GM12878 (cell line): Measurements from ENCODE around the gene PIP4K2B. TPM values are rescaled to one million over a fixed set of nuclear protein-coding genes. Genes with fewer than 3 reads are reported as not detected.

Experiments
- BRCA1 ChIP-seq: IDR thresholded peaks from 2 replicates; pipeline ENCODE4 v1.6.1; 2011; ENCODE audit warnings: low read depth, low read length, improper control_type of control experiment
- CBX3 ChIP-seq: fragments of 200-600 bp; sonication (generic); IDR thresholded peaks from 2 replicates; pipeline ENCODE4 v1.6.1; 2016; ENCODE audit warnings: low read depth, borderline replicate concordance
- CTCF ChIP-seq, 3 experiments: IDR thresholded peaks in 2 of 3; conservative IDR thresholded peaks in 1 of 3; 2 replicates each; pipeline ENCODE4 v1.5.1; 2011; ENCODE audit warnings: low read depth in 3 of 3, low read length in 3 of 3, mild to moderate bottlenecking in 3 of 3, control low read depth in 2 of 3, moderate library complexity in 2 of 3, inconsistent platforms in 1 of 3, mixed read lengths in 1 of 3; ENCODE audit not compliant: control insufficient read depth in 2 of 3, insufficient read depth in 1 of 3; ENCODE audit errors: extremely low read depth in 1 of 3
- FOXM1 ChIP-seq: IDR thresholded peaks from 2 replicates; pipeline ENCODE4 v1.6.1; 2012; ENCODE audit warnings: low read depth, mild to moderate bottlenecking, inconsistent platforms, low read length, moderate library complexity
- JUNB ChIP-seq: IDR thresholded peaks from 2 replicates; pipeline ENCODE4 v1.6.1; 2016; ENCODE audit warnings: antibody characterized with exemption, mild to moderate bottlenecking
- JUND ChIP-seq: IDR thresholded peaks from 2 replicates; pipeline ENCODE4 v1.6.1; 2012; ENCODE audit warnings: low read depth, mild to moderate bottlenecking, low read length, improper control_type of control experiment, moderate library complexity
- KAT2A ChIP-seq: conservative IDR thresholded peaks from 2 replicates; pipeline ENCODE4 v1.6.1; 2011; ENCODE audit warnings: low read depth, low read length; ENCODE audit not compliant: control insufficient read depth
- NFYA ChIP-seq: IDR thresholded peaks from 2 replicates; pipeline ENCODE4 v1.6.1; 2011; ENCODE audit warnings: low read depth, mild to moderate bottlenecking, low read length, improper control_type of control experiment, borderline replicate concordance
- NKRF ChIP-seq: fragments of 450-650 bp; conservative IDR thresholded peaks from 2 replicates; pipeline ENCODE4 v1.6.1; 2017; ENCODE audit warnings: mild to moderate bottlenecking, moderate library complexity
- NR2C1 ChIP-seq: fragments of 450-650 bp; IDR thresholded peaks from 2 replicates; pipeline ENCODE4 v1.6.1; 2017; ENCODE audit warnings: antibody characterized with exemption, mild to moderate bottlenecking, moderate library complexity
- NRF1 ChIP-seq: conservative IDR thresholded peaks from 2 replicates; pipeline ENCODE4 v1.6.1; 2011; ENCODE audit warnings: mild to moderate bottlenecking, low read depth, low read length, improper control_type of control experiment
- RCOR1 ChIP-seq: conservative IDR thresholded peaks from 2 replicates; pipeline ENCODE4 v1.6.1; 2012; ENCODE audit warnings: low read depth, low read length, improper control_type of control experiment
- RELA ChIP-seq: fragments of 450-650 bp; IDR thresholded peaks from 2 replicates; pipeline ENCODE4 v1.8.0; 2014; ENCODE audit warnings: borderline replicate concordance; ENCODE audit not compliant: partially characterized antibody
- SMC3 ChIP-seq: IDR thresholded peaks from 2 replicates; pipeline ENCODE4 v1.6.1; 2011; ENCODE audit warnings: low read length, improper control_type of control experiment, borderline replicate concordance
- SREBF2 ChIP-seq: IDR thresholded peaks from 2 replicates; pipeline ENCODE4 v1.6.1; 2012; ENCODE audit warnings: mild to moderate bottlenecking, low read length
- STAT3 ChIP-seq: IDR thresholded peaks from 2 replicates; pipeline ENCODE4 v1.6.1; 2011; ENCODE audit warnings: low read depth, low read length, improper control_type of control experiment
- YY1 ChIP-seq: IDR thresholded peaks from 2 replicates; pipeline ENCODE4 v1.6.1; 2011; ENCODE audit warnings: low read depth, mild to moderate bottlenecking, low read length
- ZNF217 ChIP-seq: fragments of 450-650 bp; IDR thresholded peaks from 2 replicates; pipeline ENCODE4 v1.6.1; 2017; ENCODE audit warnings: antibody characterized with exemption, mild to moderate bottlenecking
- polyA plus RNA-seq, 11 experiments: library from polyadenylated mRNA; depleted of rRNA in 4 of 11; unstranded in 6 of 11; stranded (reverse) in 5 of 11; fragments of >200 nt; fragmentation: Nextera tagmentation in 4 of 11; fragmentation: Illumina TruSeq in 1 of 11; extraction: Ambion mirVana in 4 of 11; extraction: Trizol in 1 of 11; gene quantifications; 1 replicate in 1 of 11; 2 replicates in 10 of 11; pipeline versions ENCODE4 v1.2.1 to v1.2.3, GENCODE V29; 2011 to 2016; ENCODE audit warnings: inconsistent platforms in 2 of 11, missing spikeins in 2 of 11, low read depth in 1 of 11
- total RNA-seq, 4 experiments: library from RNA; depleted of rRNA in 3 of 4; stranded (reverse); fragments of >200 nt in 3 of 4; fragmentation: Illumina TruSeq in 1 of 4; extraction: Trizol in 1 of 4; gene quantifications; 2 replicates each; pipeline versions ENCODE4 v1.2.1 to v1.2.3, GENCODE V29; 2013 to 2021
- TF ChIP-seq, protein P1 (sequence below): fragments of 450-650 bp; formaldehyde crosslinking; IDR thresholded peaks from 2 replicates; pipeline ENCODE4 v1.4.0; 2022; ENCODE audit warnings: mild to moderate bottlenecking, moderate library complexity
- TF ChIP-seq, protein P2 (sequence below): fragments of 450-650 bp; IDR thresholded peaks from 2 replicates; pipeline ENCODE4 v1.6.1; 2018; ENCODE audit warnings: borderline replicate concordance, mild to moderate bottlenecking; ENCODE audit not compliant: partially characterized antibody

PIP4K2B gene
- total and polyA plus RNA-seq, 10 of the 15 experiments (the other 5 are each of a cell fraction or from before 2014, with no cell fraction given) = 3.8 to 30.3 (median 18.2) TPM

DNA sequence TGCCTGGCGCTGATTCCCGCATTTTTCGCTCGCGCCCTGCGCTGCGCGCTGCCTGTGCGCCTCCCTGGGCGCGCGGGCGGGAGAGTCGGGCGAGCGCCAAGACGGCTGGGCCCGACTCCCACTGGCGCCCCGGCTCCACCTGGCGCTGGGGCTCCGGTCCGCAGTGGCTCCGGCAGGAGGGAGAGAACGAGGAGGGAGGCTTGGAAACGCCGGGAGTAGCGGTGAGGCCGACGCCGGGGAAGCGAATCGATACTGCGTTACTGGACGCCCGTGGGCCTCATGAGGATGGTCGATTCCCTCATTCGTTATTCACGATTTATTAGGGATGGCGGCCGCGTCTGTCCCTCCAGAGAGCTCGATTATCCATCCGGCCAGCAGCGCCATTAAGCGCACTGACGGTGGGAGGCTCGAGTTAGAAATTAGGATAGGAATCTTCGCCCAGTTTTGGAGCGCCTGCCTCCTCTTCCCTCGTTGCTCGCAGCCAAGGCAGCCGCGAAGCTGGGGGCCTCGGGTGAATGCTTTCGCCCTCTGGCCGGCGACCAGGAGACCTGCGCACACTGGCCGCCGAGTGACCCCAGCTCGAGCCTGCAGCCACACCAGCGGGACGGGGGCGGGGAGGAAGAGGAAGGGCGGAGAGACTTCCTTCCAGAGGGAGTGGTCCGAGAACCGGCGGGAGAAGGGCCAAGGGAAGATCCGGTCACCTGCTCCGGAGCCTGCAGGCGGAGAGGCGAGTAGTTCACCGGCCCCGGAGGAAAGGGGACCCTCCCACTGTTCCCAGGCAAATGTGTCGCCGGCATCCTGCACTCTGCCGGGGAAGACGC lies 49.9 kb downstream of the PIP4K2B start (continued):
- TF ChIP-seq, protein P1, sequence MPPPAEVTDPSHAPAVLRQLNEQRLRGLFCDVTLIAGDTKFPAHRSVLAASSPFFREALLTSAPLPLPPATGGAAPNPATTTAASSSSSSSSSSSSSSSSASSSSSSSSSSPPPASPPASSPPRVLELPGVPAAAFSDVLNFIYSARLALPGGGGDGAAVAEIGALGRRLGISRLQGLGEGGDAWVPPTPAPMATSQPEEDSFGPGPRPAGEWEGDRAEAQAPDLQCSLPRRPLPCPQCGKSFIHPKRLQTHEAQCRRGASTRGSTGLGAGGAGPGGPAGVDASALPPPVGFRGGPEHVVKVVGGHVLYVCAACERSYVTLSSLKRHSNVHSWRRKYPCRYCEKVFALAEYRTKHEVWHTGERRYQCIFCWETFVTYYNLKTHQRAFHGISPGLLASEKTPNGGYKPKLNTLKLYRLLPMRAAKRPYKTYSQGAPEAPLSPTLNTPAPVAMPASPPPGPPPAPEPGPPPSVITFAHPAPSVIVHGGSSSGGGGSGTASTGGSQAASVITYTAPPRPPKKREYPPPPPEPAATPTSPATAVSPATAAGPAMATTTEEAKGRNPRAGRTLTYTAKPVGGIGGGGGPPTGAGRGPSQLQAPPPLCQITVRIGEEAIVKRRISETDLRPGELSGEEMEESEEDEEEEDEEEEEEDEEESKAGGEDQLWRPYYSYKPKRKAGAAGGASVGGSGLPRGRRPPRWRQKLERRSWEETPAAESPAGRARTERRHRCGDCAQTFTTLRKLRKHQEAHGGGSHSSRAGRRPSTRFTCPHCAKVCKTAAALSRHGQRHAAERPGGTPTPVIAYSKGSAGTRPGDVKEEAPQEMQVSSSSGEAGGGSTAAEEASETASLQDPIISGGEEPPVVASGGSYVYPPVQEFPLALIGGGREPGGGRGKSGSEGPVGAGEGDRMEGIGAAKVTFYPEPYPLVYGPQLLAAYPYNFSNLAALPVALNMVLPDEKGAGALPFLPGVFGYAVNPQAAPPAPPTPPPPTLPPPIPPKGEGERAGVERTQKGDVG (CRISPR knock-in tag) = no peak
- TF ChIP-seq NRF1 (no peak), STAT3 (no peak), YY1 (no peak), FOXM1 (no peak), KAT2A (no peak), NKRF (no peak; the same call in 1 of the 2 replicates), JUND (no peak), BRCA1 (no peak), SREBF2 (no peak), RCOR1 (no peak), ZNF217 (no peak), NR2C1 (no peak), SMC3 (no peak), CTCF (IDR thresholded peaks at IDR 0.05 in 2 of 3, conservative IDR thresholded peaks at IDR 0.05 in 1 of 3; ENCODE audit: control insufficient read depth in 2 of 3, extremely low read depth in 1 of 3, insufficient read depth in 1 of 3, low read depth in 3 of 3, low read length in 3 of 3) (no peak), JUNB (no peak), CBX3 (no peak), NFYA (no peak), RELA (no peak)
- TF ChIP-seq, protein P2, sequence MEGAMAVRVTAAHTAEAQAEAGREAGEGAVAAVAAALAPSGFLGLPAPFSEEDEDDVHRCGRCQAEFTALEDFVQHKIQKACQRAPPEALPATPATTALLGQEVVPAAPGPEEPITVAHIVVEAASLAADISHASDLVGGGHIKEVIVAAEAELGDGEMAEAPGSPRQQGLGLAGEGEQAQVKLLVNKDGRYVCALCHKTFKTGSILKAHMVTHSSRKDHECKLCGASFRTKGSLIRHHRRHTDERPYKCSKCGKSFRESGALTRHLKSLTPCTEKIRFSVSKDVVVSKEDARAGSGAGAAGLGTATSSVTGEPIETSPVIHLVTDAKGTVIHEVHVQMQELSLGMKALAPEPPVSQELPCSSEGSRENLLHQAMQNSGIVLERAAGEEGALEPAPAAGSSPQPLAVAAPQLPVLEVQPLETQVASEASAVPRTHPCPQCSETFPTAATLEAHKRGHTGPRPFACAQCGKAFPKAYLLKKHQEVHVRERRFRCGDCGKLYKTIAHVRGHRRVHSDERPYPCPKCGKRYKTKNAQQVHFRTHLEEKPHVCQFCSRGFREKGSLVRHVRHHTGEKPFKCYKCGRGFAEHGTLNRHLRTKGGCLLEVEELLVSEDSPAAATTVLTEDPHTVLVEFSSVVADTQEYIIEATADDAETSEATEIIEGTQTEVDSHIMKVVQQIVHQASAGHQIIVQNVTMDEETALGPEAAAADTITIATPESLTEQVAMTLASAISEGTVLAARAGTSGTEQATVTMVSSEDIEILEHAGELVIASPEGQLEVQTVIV = no peak
